BJ (cell line): ENCODE data around the gene PDE4D. TPM values are rescaled to one million over a fixed set of nuclear protein-coding genes. Genes with fewer than 3 reads are reported as not detected.

Experiments used
- CTCF ChIA-PET: fragments of 350-600 bp; formaldehyde crosslinking; extraction: SDS; loops from one replicate; lab custom pipeline; 2021; ENCODE audit warnings: antibody characterized with exemption, inconsistent platforms; lab: Yijun Ruan, JAX
- POLR2A ChIA-PET: fragments of 300-600 bp; sonication (Branson Sonifier 250); formaldehyde crosslinking; extraction: SDS; loops from one replicate; lab custom pipeline; 2021; ENCODE audit warnings: antibody characterized with exemption; lab: Charles Lee
- DNase-seq: peaks from one replicate; pipeline ENCODE4 v3.0.0-alpha.2; 2011; ENCODE audit warnings: low read depth
- H3K27me3 ChIP-seq: 2 replicates; pipeline ENCODE4 v1.6.0; 2011; ENCODE audit warnings: low read length; ENCODE audit not compliant: control insufficient read depth, insufficient read depth
- H3K36me3 ChIP-seq: 2 replicates; pipeline ENCODE4 v1.5.1; 2011; ENCODE audit warnings: low read length; ENCODE audit not compliant: control insufficient read depth, insufficient read depth
- H3K4me3 ChIP-seq: 2 replicates; pipeline ENCODE4 v1.5.1; 2011; ENCODE audit warnings: low read depth, mild to moderate bottlenecking, control low read depth, low read length
- polyA plus RNA-seq: library from polyadenylated mRNA; depleted of rRNA; stranded (reverse); fragments of >200 nt; gene quantifications from 2 replicates; pipeline ENCODE4 v1.2.3, GENCODE V29; 2011
- TF ChIP-seq, protein P1 (sequence below): IDR thresholded peaks from 2 replicates; pipeline ENCODE4 v1.5.1; 2011; ENCODE audit warnings: low read depth, mild to moderate bottlenecking, control low read depth, inconsistent platforms, low read length, moderate library complexity; ENCODE audit not compliant: insufficient read depth

PDE4D gene
- polyA plus RNA-seq, 1 experiment = 2.8 TPM

DNA sequence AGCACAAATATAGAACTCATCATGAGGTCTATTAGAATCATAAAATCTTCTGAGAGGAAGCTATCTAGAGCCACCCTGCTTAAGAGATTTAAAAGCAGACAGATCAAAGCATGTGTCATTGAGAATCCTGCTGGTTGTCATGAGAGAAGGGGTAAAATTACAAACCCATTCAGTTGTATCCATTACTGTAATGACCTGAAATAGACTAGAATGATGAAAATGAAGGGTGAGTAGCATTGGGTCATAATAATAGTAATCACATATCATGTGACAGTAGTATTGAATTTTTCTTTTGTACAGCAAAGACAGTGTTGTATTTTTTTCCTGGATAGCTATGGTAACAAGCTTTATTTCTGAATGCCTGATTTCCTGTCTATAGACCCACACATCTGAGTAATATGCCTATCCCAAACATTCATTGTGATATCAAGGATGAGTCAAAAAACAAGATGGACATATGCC, 149.0 kb downstream of the PDE4D start:
- no peaks in the 10 kb centered on the region for H3K27me3 ChIP-seq
- no peaks in the 10 kb centered on the region for H3K36me3 ChIP-seq
- H3K4me3 ChIP-seq = no peak overlapping the region
- POLR2A ChIA-PET = no interaction called here
- no peak for DNase-seq
- CTCF ChIA-PET = interaction anchor here (1.5 kb wide), 1 partner anchor 19 kb away, joined by 3 read pairs; no protein-coding TSS in a partner anchor
- TF ChIP-seq, protein P1, sequence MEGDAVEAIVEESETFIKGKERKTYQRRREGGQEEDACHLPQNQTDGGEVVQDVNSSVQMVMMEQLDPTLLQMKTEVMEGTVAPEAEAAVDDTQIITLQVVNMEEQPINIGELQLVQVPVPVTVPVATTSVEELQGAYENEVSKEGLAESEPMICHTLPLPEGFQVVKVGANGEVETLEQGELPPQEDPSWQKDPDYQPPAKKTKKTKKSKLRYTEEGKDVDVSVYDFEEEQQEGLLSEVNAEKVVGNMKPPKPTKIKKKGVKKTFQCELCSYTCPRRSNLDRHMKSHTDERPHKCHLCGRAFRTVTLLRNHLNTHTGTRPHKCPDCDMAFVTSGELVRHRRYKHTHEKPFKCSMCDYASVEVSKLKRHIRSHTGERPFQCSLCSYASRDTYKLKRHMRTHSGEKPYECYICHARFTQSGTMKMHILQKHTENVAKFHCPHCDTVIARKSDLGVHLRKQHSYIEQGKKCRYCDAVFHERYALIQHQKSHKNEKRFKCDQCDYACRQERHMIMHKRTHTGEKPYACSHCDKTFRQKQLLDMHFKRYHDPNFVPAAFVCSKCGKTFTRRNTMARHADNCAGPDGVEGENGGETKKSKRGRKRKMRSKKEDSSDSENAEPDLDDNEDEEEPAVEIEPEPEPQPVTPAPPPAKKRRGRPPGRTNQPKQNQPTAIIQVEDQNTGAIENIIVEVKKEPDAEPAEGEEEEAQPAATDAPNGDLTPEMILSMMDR = no peak

DNA sequence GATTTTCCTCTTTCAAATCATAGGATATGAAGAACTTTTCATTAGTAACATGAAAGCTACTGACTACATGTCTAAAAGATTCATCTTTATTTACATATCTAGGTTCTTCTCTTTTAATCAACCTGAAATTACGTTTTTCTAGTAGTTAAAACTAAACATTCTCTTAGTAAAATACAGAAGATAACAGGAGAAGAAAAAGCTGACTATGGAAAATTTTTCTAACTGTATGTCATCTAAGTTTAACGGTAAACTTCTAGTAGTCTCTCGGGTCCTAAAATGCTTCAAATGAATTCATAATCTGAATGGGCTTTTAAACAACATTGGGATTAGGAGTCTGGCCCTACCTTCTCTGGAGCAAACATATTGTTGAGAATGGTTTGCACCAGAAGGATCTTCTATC, 151.9 kb downstream of the PDE4D start:
- POLR2A ChIA-PET = no interaction called here
- TF ChIP-seq, protein P1 = no peak
- Histone ChIP-seq H3K27me3 (no peaks in the 10 kb centered on the region), H3K4me3 (no peak overlapping the region), H3K36me3 (no peaks in the 10 kb centered on the region)
- DNase-seq = no peak
- CTCF ChIA-PET = no interaction called here

GRCh38 chr5:59738024-59738423, 155.5 kb downstream of the PDE4D start:
- H3K27me3 ChIP-seq = no peaks in the 10 kb centered on the region
- TF ChIP-seq, protein P1 = no peak
- CTCF ChIA-PET = no interaction called here
- no peak for DNase-seq
- no peaks in the 10 kb centered on the region for H3K36me3 ChIP-seq
- H3K4me3 ChIP-seq = no peak overlapping the region
- POLR2A ChIA-PET = no interaction called here

DNA sequence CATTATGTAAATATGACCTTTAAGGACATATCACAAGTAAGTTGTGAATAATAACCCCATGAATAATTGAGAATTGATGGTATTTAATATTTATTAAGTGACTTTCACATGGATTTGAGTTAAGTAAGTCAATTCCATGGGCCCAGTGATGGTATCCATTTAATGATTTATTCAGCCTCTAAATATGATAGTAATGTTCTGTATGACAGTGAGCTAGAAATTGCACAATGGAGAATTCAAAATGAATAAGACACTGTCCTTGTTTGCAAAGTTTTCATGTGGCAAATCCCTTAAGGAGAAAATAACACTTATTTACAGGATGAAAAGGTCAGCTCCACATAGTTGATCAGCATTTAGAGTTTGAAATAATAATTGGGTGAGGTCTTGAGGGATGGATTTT, 160.7 kb downstream of the PDE4D start:
- CTCF ChIA-PET = interaction anchor here (1.1 kb wide), 1 partner anchor 8 kb away, joined by 4 read pairs; no protein-coding TSS in a partner anchor
- H3K4me3 ChIP-seq = no peak overlapping the region
- no peaks in the 10 kb centered on the region for H3K27me3 ChIP-seq
- no peaks in the 10 kb centered on the region for H3K36me3 ChIP-seq
- POLR2A ChIA-PET = no interaction called here
- TF ChIP-seq, protein P1 = no peak
- no peak for DNase-seq

DNA sequence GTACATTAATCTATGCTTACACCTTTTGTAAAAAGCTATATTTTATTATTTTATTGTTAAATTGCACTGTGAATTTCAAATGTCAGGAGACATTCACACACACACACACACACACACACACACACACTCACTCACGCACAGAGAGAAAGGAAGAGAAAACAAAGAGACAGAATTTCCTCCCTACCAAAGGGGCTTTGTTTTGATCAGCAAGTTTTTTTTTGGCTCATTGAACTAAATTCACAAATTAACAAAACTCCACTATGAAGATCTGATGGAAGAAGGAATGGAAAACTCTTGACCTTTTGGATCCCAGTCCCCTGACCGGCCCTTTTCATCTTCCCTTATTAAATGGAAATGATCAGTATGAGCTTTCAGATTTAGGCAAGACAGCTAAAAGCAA, 161.2 kb downstream of the PDE4D start:
- ChIA-PET CTCF (interaction anchor here (0.6 to 1.1 kb wide), 2 partner anchors 7 to 22 kb away, joined by 3 to 4 read pairs; no protein-coding TSS in a partner anchor), POLR2A (no interaction called here)
- no peak for DNase-seq
- TF ChIP-seq, protein P1 = no peak
- H3K36me3 ChIP-seq = no peaks in the 10 kb centered on the region
- no peak overlapping the region for H3K4me3 ChIP-seq
- no peaks in the 10 kb centered on the region for H3K27me3 ChIP-seq
